ENCODE data around the gene PARM1.
A peak's percentile ranks its signal among the peaks of the same experiment; 100 is the strongest.

The PARM1 gene, protein sequence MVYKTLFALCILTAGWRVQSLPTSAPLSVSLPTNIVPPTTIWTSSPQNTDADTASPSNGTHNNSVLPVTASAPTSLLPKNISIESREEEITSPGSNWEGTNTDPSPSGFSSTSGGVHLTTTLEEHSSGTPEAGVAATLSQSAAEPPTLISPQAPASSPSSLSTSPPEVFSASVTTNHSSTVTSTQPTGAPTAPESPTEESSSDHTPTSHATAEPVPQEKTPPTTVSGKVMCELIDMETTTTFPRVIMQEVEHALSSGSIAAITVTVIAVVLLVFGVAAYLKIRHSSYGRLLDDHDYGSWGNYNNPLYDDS

GRCh38 chr4:74932832-74933561 lies at the start of gene PARM1:
PARM1 (plus strand) TSS chr4:74933116; CDS start chr4:74933328, 212 bp downstream.
- peak within 1 kb of the TSS; percentile 89 for H3K4me3 Mint-ChIP-seq

GRCh38 chr4:74884266-74884665 lies 48.6 kb upstream of the PARM1 start:
- H3K27me3 Mint-ChIP-seq (ENCODE audit: low read depth, poor library complexity), result peaks cover 13% of the 10 kb centered on the region
- peak overlapping the region; percentile 44 for H3K4me3 Mint-ChIP-seq
- peak overlapping the region; percentile 28 for H3K27ac Mint-ChIP-seq
- no peak for TF ChIP-seq CTCF (IDR thresholded peaks at IDR 0.05)
- H3K4me1 Mint-ChIP-seq, result peaks cover 36% of the 10 kb centered on the region
- DNase-seq, result peak; percentile 39
- H3K36me3 Mint-ChIP-seq (ENCODE audit: low read depth), result peaks cover 10% of the 10 kb centered on the region
- H3K9me3 Mint-ChIP-seq, result peaks cover 23% of the 10 kb centered on the region

More at GRCh38 chr4:74932832-74933561, at the start of gene PARM1:
- peaks cover 21% of the 10 kb centered on the region for H3K4me1 Mint-ChIP-seq
- no peaks in the 10 kb centered on the region for H3K9me3 Mint-ChIP-seq
- peak; percentile 94 for DNase-seq
- H3K27ac Mint-ChIP-seq, result no peak within 1 kb of the TSS
- peak; percentile 73 for TF ChIP-seq CTCF (IDR thresholded peaks at IDR 0.05)
- peaks cover 56% of the 10 kb centered on the region for H3K27me3 Mint-ChIP-seq (ENCODE audit: low read depth, poor library complexity)
- H3K36me3 Mint-ChIP-seq (ENCODE audit: low read depth), result no peaks in the 10 kb centered on the region

- Mint-ChIP-seq H3K4me1 (peaks cover 52% of the 10 kb centered on the region), H3K4me3 (no peak overlapping the region), H3K27me3 (ENCODE audit: low read depth, poor library complexity) (peaks cover 12% of the 10 kb centered on the region), H3K9me3 (peaks cover 23% of the 10 kb centered on the region), H3K36me3 (ENCODE audit: low read depth) (peaks cover 10% of the 10 kb centered on the region), H3K27ac (no peak overlapping the region)
- TF ChIP-seq CTCF (IDR thresholded peaks at IDR 0.05), result no peak
- DNase-seq, result no peak
Observed at GRCh38 chr4:74886484-74886883, 46.4 kb upstream of the PARM1 start.

GRCh38 chr4:74890341-74890740 lies 42.6 kb upstream of the PARM1 start:
- Mint-ChIP-seq H3K4me3 (no peak overlapping the region), H3K9me3 (peaks cover 23% of the 10 kb centered on the region), H3K4me1 (peaks cover 28% of the 10 kb centered on the region), H3K27ac (no peak overlapping the region), H3K27me3 (ENCODE audit: low read depth, poor library complexity) (peaks cover 9% of the 10 kb centered on the region), H3K36me3 (ENCODE audit: low read depth) (peaks cover 10% of the 10 kb centered on the region)
- no peak for DNase-seq
- no peak for TF ChIP-seq CTCF (IDR thresholded peaks at IDR 0.05)

- Mint-ChIP-seq H3K27ac (no peak overlapping the region), H3K36me3 (ENCODE audit: low read depth) (peaks cover 9% of the 10 kb centered on the region), H3K4me3 (no peak overlapping the region), H3K4me1 (peaks cover 21% of the 10 kb centered on the region), H3K9me3 (peaks cover 23% of the 10 kb centered on the region), H3K27me3 (ENCODE audit: low read depth, poor library complexity) (peaks cover 9% of the 10 kb centered on the region)
- no peak for DNase-seq
- no peak for TF ChIP-seq CTCF (IDR thresholded peaks at IDR 0.05)
Observed at GRCh38 chr4:74891037-74891436, 41.9 kb upstream of the PARM1 start.

All from nephron progenitor cell (in vitro differentiated cells).